NT2/D1 (cell line): ENCODE measurements around the gene PPDPF.

Experiments
- YY1 ChIP-seq: IDR thresholded peaks from 2 replicates; pipeline ENCODE4 v1.6.1; 2011; ENCODE audit not compliant: insufficient read length, insufficient read depth
- ZNF274 ChIP-seq: IDR thresholded peaks from 2 replicates; pipeline ENCODE4 v1.6.1; 2011; ENCODE audit warnings: mild to moderate bottlenecking, low read depth, low read length

- TF ChIP-seq ZNF274 (no peak), YY1 (no peak)
These were observed 16.5 kb downstream of the PPDPF start, which contains the start of gene PTK6 for GRCh38 chr20:63536997-63537524.
